Neutrophil (primary cell): ENCODE results near the gene UBXN10.

ENCODE experiments used
- H3K27ac ChIP-seq: fragments of 200-600 bp; sonication (generic); 2 replicates; pipeline ENCODE4 v1.5.1; 2016; ENCODE audit warnings: mild to moderate bottlenecking, moderate library complexity
- H3K27me3 ChIP-seq: fragments of 200-600 bp; sonication (generic); 2 replicates; pipeline ENCODE4 v1.6.0; 2016; ENCODE audit warnings: mild to moderate bottlenecking
- H3K36me3 ChIP-seq: fragments of 200-600 bp; sonication (generic); 2 replicates; pipeline ENCODE4 v1.5.1; 2017
- H3K4me1 ChIP-seq, 2 experiments: fragments of 200-600 bp in 1 of 2; sonication (generic) in 1 of 2; 1 replicate in 1 of 2; 2 replicates in 1 of 2; pipeline versions ENCODE4 v1.5.1 to v1.6.1; 2013 to 2016; ENCODE audit warnings: low read depth in 1 of 2, low read length in 1 of 2, mild to moderate bottlenecking in 1 of 2, moderate library complexity in 1 of 2; ENCODE audit not compliant: control insufficient read depth in 1 of 2, insufficient read depth in 1 of 2
- H3K4me3 ChIP-seq, 2 experiments: fragments of 200-600 bp in 1 of 2; sonication (generic) in 1 of 2; 1 replicate in 1 of 2; 2 replicates in 1 of 2; pipeline ENCODE4 v1.5.1; 2013 to 2016; ENCODE audit warnings: low read depth in 1 of 2, low read length in 1 of 2, mild to moderate bottlenecking in 1 of 2, moderate library complexity in 1 of 2
- H3K9me3 ChIP-seq: fragments of 200-600 bp; sonication (generic); 2 replicates; pipeline ENCODE4 v1.5.1; 2016
- CTCF ChIP-seq: fragments of 200-600 bp; sonication (generic); IDR thresholded peaks from 2 replicates; pipeline ENCODE4 v1.5.1; 2016; ENCODE audit warnings: antibody characterized with exemption

The UBXN10 gene

GRCh38 chr1:20182415-20182814 is 3.5 kb upstream of the UBXN10 start:
- no peaks in the 10 kb centered on the region for H3K4me1 ChIP-seq
- no peak overlapping the region for H3K4me3 ChIP-seq
- H3K36me3 ChIP-seq = no peaks in the 10 kb centered on the region
- no peaks in the 10 kb centered on the region for H3K9me3 ChIP-seq
- TF ChIP-seq CTCF = no peak
- H3K27ac ChIP-seq = no peak overlapping the region
- H3K27me3 ChIP-seq = peaks cover 46% of the 10 kb centered on the region

GRCh38 chr1:20183035-20183434 is 2.9 kb upstream of the UBXN10 start:
- no peak for TF ChIP-seq CTCF
- H3K36me3 ChIP-seq = no peaks in the 10 kb centered on the region
- H3K27ac ChIP-seq = no peak overlapping the region
- no peak overlapping the region for H3K4me3 ChIP-seq
- H3K4me1 ChIP-seq = no peaks in the 10 kb centered on the region
- no peaks in the 10 kb centered on the region for H3K9me3 ChIP-seq
- peaks cover 49% of the 10 kb centered on the region for H3K27me3 ChIP-seq

GRCh38 chr1:20183616-20184271 is 2.2 kb upstream of the UBXN10 start:
- Histone ChIP-seq H3K36me3 (no peaks in the 10 kb centered on the region), H3K27ac (no peak overlapping the region), H3K9me3 (no peaks in the 10 kb centered on the region), H3K27me3 (peaks cover 54% of the 10 kb centered on the region), H3K4me3 (no peak overlapping the region), H3K4me1 (no peaks in the 10 kb centered on the region)
- TF ChIP-seq CTCF = no peak

GRCh38 chr1:20184481-20184900 is 1.4 kb upstream of the UBXN10 start:
- H3K4me1 ChIP-seq = no peaks in the 10 kb centered on the region
- no peak overlapping the region for H3K27ac ChIP-seq
- TF ChIP-seq CTCF = no peak
- H3K36me3 ChIP-seq = no peaks in the 10 kb centered on the region
- H3K9me3 ChIP-seq = no peaks in the 10 kb centered on the region
- H3K4me3 ChIP-seq = no peak overlapping the region
- peaks cover 61% of the 10 kb centered on the region for H3K27me3 ChIP-seq

- Histone ChIP-seq H3K4me1 (no peaks in the 10 kb centered on the region), H3K36me3 (no peaks in the 10 kb centered on the region), H3K27ac (no peak overlapping the region), H3K9me3 (no peaks in the 10 kb centered on the region), H3K4me3 (no peak overlapping the region), H3K27me3 (peaks cover 69% of the 10 kb centered on the region)
- TF ChIP-seq CTCF = no peak
Measured at GRCh38 chr1:20184997-20185833, 681 bp upstream of the UBXN10 start.
